ENCODE measurements around the gene SDK2.

The SDK2 gene

GRCh38 chr17:73364155-73364522 is 280.1 kb downstream of the SDK2 start:
- TF ChIP-seq GATA2 (IDR thresholded peaks at IDR 0.05; ENCODE audit: low read depth, low read length): no peak
- no peak for TF ChIP-seq GATA3 (IDR thresholded peaks at IDR 0.05; ENCODE audit: low read depth, low read length)

GRCh38 chr17:73363442-73364154 is 280.6 kb downstream of the SDK2 start:
- TF ChIP-seq GATA2 (IDR thresholded peaks at IDR 0.05; ENCODE audit: low read depth, low read length) (no peak), GATA3 (IDR thresholded peaks at IDR 0.05; ENCODE audit: low read depth, low read length) (no peak)

DNA sequence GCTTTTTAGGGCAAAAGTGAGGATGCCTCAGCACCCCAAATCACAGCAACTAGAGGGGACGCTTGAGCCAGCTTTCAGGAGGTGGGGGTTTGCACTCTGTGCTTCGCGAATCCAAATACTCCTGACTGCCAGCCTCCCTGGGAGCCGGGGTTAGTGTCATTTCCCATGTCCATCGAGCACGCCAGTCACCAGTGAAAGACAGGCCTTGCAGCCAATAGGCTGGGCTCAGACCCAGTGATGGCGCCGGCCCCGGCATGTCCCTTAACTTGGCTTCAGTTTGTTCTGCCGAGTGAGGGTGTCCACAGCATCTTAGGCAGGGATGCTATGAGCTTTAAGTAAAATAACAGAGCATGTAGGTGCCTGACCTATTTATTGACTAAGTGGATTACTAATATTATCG is 281.5 kb downstream of the SDK2 start:
- TF ChIP-seq GATA2 (IDR thresholded peaks at IDR 0.05; ENCODE audit: low read depth, low read length) (no peak), GATA3 (IDR thresholded peaks at IDR 0.05; ENCODE audit: low read depth, low read length) (no peak)

DNA sequence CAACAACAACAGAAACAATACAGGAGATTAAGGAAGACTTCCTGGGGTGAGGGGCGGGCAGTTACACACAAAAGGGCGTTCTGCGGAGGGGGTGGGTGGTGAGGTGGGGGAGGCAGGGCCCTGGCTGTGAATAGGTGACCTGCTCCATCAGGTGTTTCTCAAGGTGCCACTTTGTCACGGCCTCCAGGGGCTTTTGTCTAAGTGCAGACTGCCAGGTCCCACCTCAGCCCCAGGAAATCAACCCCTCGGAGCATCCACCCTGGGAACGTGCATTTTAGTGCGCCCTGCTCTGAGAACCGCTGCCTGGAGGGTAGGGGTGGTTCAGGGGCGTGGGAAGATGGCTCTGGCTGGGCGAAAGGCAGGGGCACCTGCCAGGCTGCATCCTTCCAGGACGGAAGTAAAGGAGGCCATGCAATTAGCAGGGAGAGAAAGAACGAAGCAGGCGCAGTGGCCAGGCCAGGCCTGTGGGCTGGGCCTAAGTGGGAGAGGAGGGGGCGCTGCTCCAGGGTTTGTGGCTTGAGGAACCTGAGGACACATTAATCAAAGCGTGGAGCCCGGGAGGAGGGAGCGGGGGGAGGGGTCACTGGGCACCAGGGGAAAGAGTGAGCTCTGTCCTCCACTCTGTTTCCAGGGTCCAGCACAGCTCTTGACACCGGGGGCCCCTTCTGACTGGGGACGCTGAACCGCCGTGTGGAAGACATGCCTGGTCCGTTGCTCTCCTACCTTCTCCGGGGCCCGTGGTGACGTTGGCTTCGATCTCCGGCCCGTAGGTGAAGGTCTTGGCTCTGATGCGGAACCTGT is 283.1 kb downstream of the SDK2 start:
- no peak for TF ChIP-seq GATA2 (IDR thresholded peaks at IDR 0.05; ENCODE audit: low read depth, low read length)

DNA sequence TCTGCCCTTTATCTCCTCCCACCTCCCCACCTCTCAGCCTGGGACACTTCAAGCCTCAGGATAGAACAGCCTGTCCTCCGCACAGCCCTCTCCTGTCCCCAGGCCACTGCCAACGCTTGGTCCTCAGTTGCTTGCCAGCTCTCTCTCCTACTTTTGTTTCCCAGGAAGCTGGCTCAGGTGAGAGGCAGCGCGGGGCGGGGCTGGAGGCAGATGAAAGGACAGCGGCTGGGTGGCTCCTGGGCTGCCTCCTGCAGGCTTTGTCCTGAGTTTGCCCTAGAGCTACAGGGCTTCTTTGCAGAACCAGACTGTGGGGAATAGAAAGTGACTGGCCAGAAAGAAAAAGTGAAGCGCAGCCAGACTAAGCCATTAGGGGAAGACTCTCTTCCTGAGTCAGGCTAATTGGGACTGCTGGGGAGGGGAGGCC is 284.2 kb downstream of the SDK2 start:
- no peak for TF ChIP-seq GATA3 (IDR thresholded peaks at IDR 0.05; ENCODE audit: low read depth, low read length)
- TF ChIP-seq GATA2 (IDR thresholded peaks at IDR 0.05; ENCODE audit: low read depth, low read length): no peak

- TF ChIP-seq GATA2 (IDR thresholded peaks at IDR 0.05; ENCODE audit: low read depth, low read length) (no peak), GATA3 (IDR thresholded peaks at IDR 0.05; ENCODE audit: low read depth, low read length) (no peak)
Observed at GRCh38 chr17:73359352-73359751, 284.9 kb downstream of the SDK2 start.

DNA sequence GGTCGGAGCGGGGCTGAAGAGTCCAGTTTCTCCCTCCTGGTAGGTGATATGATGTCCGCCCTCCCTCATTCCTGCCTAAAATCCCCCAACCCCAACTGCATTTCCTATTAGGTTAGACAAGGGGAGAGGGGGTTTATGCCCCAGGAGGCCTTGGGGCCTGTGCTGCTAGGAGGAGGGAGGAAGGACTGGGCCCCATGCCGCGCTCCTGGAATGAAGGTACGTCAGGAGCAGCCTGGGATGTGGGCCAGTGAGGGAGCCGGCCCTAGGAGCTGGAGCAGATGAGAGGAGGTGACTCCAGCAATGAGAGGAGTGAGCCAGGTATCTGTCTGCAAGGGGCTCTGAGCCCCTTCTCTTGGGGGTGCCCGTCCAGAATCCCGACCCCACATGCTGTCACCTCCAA is 285.6 kb downstream of the SDK2 start:
- no peak for TF ChIP-seq GATA2 (IDR thresholded peaks at IDR 0.05; ENCODE audit: low read depth, low read length)
- TF ChIP-seq GATA3 (IDR thresholded peaks at IDR 0.05; ENCODE audit: low read depth, low read length): no peak

GRCh38 chr17:73357981-73358380 is 286.3 kb downstream of the SDK2 start:
- TF ChIP-seq GATA2 (IDR thresholded peaks at IDR 0.05; ENCODE audit: low read depth, low read length) (no peak), GATA3 (IDR thresholded peaks at IDR 0.05; ENCODE audit: low read depth, low read length) (no peak)

- no peak for TF ChIP-seq GATA3 (IDR thresholded peaks at IDR 0.05; ENCODE audit: low read depth, low read length)
- peak; percentile 99 for TF ChIP-seq GATA2 (IDR thresholded peaks at IDR 0.05; ENCODE audit: low read depth, low read length)
Observed at GRCh38 chr17:73357318-73357717, 286.9 kb downstream of the SDK2 start.

DNA sequence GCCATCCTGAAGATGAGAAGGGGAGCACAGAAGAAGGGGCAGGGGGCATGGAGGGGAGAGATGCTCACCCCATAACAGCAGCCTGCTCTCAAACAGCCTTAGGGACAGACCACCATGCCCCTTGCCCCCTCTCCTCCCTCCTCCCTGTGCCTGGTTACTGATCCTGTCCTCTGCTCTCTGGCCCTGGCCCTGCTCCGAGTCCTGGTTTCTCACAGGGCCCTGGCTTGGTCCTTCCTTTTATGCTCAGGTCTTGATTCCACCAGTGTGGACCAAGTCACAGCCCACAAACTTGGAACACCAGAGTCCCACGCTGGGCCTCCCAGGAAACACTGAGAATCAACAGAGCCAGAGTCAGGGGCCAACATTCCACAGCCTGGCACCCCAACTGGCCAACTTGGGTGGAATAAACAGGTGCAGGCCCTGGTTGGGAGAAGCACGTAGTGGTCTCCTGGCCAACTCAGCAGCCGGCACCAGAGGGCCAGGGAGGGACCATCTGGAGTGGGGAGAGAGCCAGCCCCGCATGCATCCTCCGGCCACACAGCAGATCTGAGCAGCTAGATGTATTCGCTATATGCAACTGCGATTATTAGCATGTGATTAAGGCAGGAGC is 287.6 kb downstream of the SDK2 start:
- TF ChIP-seq GATA3 (IDR thresholded peaks at IDR 0.05; ENCODE audit: low read depth, low read length) (no peak), GATA2 (IDR thresholded peaks at IDR 0.05; ENCODE audit: low read depth, low read length) (no peak)

DNA sequence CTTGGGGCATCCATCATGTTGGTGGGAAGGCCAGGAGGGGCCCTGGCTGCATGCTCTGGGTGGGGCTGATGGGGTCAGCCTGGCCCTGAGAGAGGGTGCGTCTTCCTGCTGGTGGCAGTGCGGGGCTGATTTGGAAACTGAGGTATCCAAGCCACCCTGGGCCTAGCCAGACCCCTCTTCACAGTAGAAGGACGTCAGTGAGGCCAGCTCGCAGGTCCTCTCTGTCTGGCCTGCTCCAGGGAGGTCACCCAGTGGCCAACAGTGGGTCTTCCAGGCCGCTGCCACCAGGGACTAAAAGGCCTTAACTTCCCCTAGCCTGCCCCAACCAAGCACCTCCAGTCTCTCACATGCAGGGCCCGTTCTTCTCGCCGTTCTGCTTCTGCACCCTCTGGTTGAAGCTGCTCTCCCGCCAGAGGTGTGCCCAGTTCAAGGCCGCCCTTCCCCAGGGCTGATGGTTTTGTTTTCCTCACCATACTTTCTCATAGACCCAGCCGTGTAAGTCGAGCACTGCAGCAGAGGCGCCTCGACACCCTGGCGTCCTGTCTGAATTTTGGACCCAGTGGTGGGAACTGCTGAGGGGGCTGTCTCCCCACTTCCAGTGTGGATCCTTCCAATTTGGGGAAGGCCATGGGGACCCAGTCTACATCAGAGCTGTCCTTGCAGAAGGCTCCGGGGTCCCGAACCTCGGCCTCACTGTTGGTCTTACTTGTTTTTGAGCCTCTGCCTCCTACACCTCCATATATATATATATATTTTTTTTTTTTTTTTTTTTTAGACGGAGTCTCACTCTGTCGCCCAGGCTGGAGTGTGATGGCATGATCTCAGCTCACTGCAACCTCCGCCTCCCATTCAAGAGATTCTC is 289.6 kb downstream of the SDK2 start:
- TF ChIP-seq GATA3 (IDR thresholded peaks at IDR 0.05; ENCODE audit: low read depth, low read length) (no peak), GATA2 (IDR thresholded peaks at IDR 0.05; ENCODE audit: low read depth, low read length) (no peak)

- no peak for TF ChIP-seq GATA2 (IDR thresholded peaks at IDR 0.05; ENCODE audit: low read depth, low read length)
- TF ChIP-seq GATA3 (IDR thresholded peaks at IDR 0.05; ENCODE audit: low read depth, low read length): no peak
Observed at GRCh38 chr17:73352261-73352660, 292.0 kb downstream of the SDK2 start.

GRCh38 chr17:73351764-73352163 is 292.5 kb downstream of the SDK2 start:
- no peak for TF ChIP-seq GATA2 (IDR thresholded peaks at IDR 0.05; ENCODE audit: low read depth, low read length)
- no peak for TF ChIP-seq GATA3 (IDR thresholded peaks at IDR 0.05; ENCODE audit: low read depth, low read length)

DNA sequence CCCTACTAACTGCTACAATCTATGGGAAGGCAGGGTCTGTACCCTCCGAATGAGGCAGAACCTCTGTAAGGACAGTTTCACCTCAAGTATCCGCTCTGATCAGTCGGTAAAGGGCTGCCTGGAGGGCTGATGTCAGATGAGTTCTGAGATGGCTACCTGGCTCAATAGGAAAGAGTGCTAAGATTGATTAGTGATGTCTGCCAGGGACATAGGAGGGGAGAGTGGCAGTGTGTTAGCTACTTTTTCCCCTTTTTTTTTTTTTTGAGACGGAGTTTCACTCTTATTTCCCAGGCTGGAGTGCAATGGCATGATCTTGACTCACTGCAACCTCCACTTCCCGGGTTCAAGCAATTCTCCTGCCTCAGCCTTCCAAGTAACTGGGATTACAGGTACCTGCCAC is 293.4 kb downstream of the SDK2 start:
- TF ChIP-seq GATA3 (IDR thresholded peaks at IDR 0.05; ENCODE audit: low read depth, low read length) (no peak), GATA2 (IDR thresholded peaks at IDR 0.05; ENCODE audit: low read depth, low read length) (no peak)

All from SH-SY5Y (cell line).